Chondrocyte (in vitro differentiated cells): Measurements from ENCODE around the gene LAMB3. TPM values are rescaled to one million over a fixed set of nuclear protein-coding genes. Genes with fewer than 3 reads are reported as not detected.

Experiments used
- DNase-seq: peaks from one replicate; pipeline ENCODE4 v3.0.0; 2021; ENCODE audit warnings: mixed read lengths, low spot score
- H3K27ac Mint-ChIP-seq: one replicate; pipeline ENCODE4 v1.8.0; 2021; ENCODE audit warnings: mild to moderate bottlenecking, moderate library complexity, mixed read lengths; ENCODE audit not compliant: unreplicated experiment
- H3K27me3 Mint-ChIP-seq: 2 replicates; pipeline ENCODE4 v1.8.0; 2021; ENCODE audit warnings: low read depth, mixed read lengths
- H3K36me3 Mint-ChIP-seq: 2 replicates; pipeline ENCODE4 v1.8.0; 2021; ENCODE audit warnings: low read depth, mixed read lengths
- H3K4me1 Mint-ChIP-seq: 2 replicates; pipeline ENCODE4 v1.8.0; 2021; ENCODE audit warnings: low read depth, mild to moderate bottlenecking, mixed read lengths
- H3K4me3 Mint-ChIP-seq: one replicate; pipeline ENCODE4 v1.8.0; 2021; ENCODE audit warnings: mild to moderate bottlenecking, moderate library complexity, mixed read lengths; ENCODE audit not compliant: unreplicated experiment
- H3K9me3 Mint-ChIP-seq: 2 replicates; pipeline ENCODE4 v1.8.0; 2021; ENCODE audit warnings: low read depth, mixed read lengths
- total RNA-seq: library from RNA; stranded (reverse); gene quantifications from 3 replicates; pipeline ENCODE4 v1.2.1, GENCODE V29; 2021
- TF ChIP-seq, protein P1 (sequence below): fragments of 200-600 bp; sonication (generic); IDR thresholded peaks from 2 replicates; pipeline ENCODE4 v1.5.0; 2021; ENCODE audit warnings: antibody characterized with exemption, mild to moderate bottlenecking, moderate library complexity

LAMB3 gene
- total RNA-seq, 1 donor from 2014 or later: 6.3 TPM

DNA sequence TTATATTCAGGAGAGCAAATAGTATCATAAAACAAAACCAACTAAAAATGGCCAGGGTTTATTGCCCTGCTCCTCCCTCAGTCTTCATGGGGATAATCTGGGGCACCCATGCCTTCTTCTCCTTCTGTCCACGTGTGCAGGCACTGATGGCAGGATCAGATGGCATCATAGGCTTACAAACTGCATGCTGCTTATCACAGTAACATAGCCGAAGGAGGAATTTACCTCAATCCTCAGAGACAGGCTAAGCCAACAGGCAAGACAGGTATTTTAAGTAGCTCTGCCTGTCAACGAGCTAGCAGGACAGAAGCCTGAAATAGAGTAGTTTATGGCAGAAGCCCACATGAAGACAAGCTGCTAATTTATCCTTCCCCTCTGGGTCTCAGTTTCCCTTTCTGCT, 9.4 kb downstream of the LAMB3 start:
- Mint-ChIP-seq H3K27ac (no peak overlapping the region), H3K36me3 (no peaks in the 10 kb centered on the region), H3K27me3 (peaks cover 3% of the 10 kb centered on the region), H3K9me3 (no peaks in the 10 kb centered on the region), H3K4me3 (no peak overlapping the region), H3K4me1 (peaks cover 30% of the 10 kb centered on the region)
- DNase-seq: no peak
- TF ChIP-seq, protein P1, sequence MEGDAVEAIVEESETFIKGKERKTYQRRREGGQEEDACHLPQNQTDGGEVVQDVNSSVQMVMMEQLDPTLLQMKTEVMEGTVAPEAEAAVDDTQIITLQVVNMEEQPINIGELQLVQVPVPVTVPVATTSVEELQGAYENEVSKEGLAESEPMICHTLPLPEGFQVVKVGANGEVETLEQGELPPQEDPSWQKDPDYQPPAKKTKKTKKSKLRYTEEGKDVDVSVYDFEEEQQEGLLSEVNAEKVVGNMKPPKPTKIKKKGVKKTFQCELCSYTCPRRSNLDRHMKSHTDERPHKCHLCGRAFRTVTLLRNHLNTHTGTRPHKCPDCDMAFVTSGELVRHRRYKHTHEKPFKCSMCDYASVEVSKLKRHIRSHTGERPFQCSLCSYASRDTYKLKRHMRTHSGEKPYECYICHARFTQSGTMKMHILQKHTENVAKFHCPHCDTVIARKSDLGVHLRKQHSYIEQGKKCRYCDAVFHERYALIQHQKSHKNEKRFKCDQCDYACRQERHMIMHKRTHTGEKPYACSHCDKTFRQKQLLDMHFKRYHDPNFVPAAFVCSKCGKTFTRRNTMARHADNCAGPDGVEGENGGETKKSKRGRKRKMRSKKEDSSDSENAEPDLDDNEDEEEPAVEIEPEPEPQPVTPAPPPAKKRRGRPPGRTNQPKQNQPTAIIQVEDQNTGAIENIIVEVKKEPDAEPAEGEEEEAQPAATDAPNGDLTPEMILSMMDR: no peak

DNA sequence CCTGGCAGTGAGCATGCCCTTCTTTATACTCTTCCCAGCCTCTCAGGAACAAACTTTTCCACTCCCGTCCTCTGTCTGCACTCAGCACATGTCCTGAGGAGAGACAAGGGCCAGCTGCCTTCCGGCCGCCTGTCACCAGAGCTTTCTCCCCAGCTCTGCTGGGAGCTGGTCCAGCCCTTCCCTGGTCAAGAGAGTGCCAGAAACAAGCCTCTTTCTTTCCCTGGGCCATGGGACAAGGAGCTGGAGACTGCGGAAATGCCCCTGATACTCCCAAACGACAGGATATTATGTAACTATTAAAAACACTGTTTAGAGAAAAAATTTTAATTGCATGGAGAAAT, 10.4 kb downstream of the LAMB3 start:
- DNase-seq: no peak
- peaks cover 22% of the 10 kb centered on the region for H3K4me1 Mint-ChIP-seq
- peaks cover 3% of the 10 kb centered on the region for H3K27me3 Mint-ChIP-seq
- no peaks in the 10 kb centered on the region for H3K36me3 Mint-ChIP-seq
- H3K9me3 Mint-ChIP-seq: no peaks in the 10 kb centered on the region
- TF ChIP-seq, protein P1: no peak
- H3K4me3 Mint-ChIP-seq: no peak overlapping the region
- H3K27ac Mint-ChIP-seq: peak overlapping the region; percentile 76

DNA sequence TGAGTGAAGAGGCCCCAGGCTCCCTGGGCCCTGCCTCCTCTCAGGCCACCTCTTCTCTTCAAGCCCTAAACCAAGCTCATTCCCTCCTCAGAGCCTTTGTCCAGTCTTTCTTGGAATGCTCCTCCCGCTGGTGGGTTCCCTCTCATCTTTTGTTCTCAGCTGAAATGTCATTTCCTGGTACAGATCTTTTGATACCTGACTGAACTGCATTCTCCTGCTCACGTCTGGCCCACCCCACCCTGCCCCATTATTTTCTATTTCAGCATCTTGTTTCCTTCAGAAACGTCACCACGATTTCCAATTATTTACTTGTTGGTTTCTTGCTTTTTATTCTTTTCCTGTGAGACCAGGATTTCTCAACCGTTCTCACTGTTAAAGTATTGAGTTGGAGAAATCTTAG, 16.4 kb downstream of the LAMB3 start:
- Mint-ChIP-seq H3K36me3 (peaks cover 2% of the 10 kb centered on the region), H3K4me1 (no peaks in the 10 kb centered on the region), H3K9me3 (no peaks in the 10 kb centered on the region), H3K27me3 (peaks cover 5% of the 10 kb centered on the region), H3K4me3 (no peak overlapping the region), H3K27ac (no peak overlapping the region)
- no peak for DNase-seq
- TF ChIP-seq, protein P1: no peak

DNA sequence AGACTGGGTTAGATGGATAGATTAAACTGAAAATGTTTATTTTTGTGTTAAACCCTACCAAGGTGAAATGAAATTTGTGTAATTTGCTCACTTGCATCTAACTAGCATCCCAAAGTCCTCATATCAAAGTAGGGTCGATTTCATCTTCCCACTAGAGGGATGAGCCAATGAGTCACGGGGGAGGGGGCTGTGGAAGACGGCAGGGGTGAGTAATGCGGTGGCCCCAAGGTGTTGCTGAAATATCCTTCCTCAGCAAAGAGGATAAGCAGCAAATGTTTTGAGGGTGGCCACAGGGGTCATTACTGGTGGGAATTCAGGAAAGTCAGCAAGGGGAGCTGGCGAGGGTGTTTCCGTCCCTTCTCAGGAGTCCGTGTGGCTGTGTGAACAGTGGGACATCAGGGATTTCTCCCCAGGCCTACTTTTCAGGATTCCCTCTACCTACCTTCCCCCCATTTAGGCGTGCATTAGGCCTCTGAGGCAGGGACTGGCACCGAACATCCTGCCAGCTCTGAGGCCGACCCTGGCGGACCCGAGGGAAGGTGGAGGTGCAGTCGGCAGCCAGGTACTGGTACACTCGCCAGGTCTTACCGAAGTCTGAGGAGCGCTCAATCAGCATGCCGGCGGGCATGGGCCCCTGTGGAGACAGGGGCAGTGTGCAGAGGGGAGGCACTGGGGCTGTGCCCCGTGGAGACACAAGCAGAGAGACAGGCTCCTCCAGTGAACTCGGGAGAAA, 18.1 kb downstream of the LAMB3 start:
- no peak overlapping the region for H3K4me3 Mint-ChIP-seq
- DNase-seq: no peak
- peaks cover 2% of the 10 kb centered on the region for H3K36me3 Mint-ChIP-seq

DNA sequence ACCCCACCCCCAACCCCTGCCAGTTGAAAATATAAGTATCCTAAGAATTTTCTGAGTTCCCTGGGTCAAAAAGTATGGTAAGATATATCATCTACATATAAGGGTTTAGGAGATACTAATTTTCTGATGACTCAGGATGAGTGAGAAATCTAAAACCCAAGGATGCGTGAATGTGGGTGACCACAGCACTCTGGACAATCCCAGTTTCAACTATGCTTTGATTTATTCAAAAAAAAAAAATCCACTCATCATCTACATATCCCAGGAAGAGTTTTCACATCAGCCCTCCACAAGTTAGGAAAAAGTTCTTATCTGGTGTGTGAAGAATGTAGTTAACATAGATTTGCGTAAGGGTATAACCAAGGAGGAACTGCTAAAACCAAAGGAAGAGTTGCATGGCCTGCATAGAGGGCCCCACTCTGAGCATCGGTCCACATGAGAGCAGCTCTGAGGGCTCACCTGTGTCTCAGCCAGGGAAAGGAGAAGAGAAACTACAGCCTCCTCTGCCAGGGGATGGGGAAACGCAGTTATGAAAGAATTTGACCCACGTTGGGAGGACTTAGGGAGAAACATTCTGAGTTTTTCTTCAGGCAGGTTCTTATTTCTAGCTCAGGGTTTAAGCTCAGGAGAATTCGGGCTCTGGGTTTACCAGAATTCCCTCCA, 18.8 kb downstream of the LAMB3 start:
- Mint-ChIP-seq H3K27ac (no peak overlapping the region), H3K4me1 (no peaks in the 10 kb centered on the region), H3K36me3 (peaks cover 2% of the 10 kb centered on the region), H3K9me3 (no peaks in the 10 kb centered on the region), H3K4me3 (no peak overlapping the region), H3K27me3 (peaks cover 5% of the 10 kb centered on the region)
- TF ChIP-seq, protein P1: no peak
- DNase-seq: no peak

More for the DNA sequence above, 18.1 kb downstream of the LAMB3 start:
- TF ChIP-seq, protein P1: no peak
- no peaks in the 10 kb centered on the region for H3K4me1 Mint-ChIP-seq
- H3K27me3 Mint-ChIP-seq: peaks cover 5% of the 10 kb centered on the region
- no peak overlapping the region for H3K27ac Mint-ChIP-seq
- H3K9me3 Mint-ChIP-seq: no peaks in the 10 kb centered on the region
